ENCODE data around the gene UNC5C. TPM values are rescaled to one million over a fixed set of nuclear protein-coding genes. Genes with fewer than 3 reads are reported as not detected.

The UNC5C gene
- total RNA-seq, 3 donors from 2014 or later (not counting 1 experiment from before 2014, with no cell fraction given) = not detected

DNA sequence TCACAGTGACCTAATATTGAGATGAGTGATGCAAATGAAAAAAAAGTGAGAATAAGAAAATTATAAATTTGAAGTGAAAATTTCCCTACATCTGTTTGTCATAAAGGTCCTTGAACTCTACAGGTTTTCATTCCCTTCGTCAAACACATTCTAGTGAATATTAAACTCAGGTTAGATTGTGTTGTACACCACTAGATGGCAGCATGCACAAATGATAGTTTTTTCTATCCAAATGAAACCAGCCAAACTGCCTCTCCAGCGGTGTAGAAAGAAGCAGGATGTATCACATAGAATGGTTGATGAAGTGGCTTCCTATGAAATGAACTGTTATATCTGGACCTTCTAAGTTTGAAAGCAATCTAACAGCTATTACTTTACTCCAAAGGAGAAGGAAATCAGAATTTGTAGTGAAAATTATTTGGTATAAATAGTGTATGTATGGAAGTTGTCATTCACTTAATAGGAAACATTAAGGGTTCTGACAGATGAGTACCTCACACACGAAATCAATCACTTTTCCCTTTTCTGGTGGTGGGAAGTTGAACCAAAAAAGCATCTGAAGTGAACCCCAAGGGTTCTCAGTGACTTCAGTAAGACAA, 382.7 kb downstream of the UNC5C start:
- H3K9me3 Mint-ChIP-seq = no peaks in the 10 kb centered on the region
- Histone ChIP-seq H3K4me1 (ENCODE audit: control insufficient read depth, insufficient read depth, low read length) (peaks cover 16% of the 10 kb centered on the region), H3K4me3 (ENCODE audit: low read length) (no peak overlapping the region), H3K27me3 (ENCODE audit: control insufficient read depth, insufficient read depth, low read length) (no peaks in the 10 kb centered on the region), H3K9me3 (ENCODE audit: control insufficient read depth, insufficient read depth, low read length) (no peaks in the 10 kb centered on the region), H3K27ac (ENCODE audit: low read length) (no peak overlapping the region), H3K36me3 (ENCODE audit: control insufficient read depth, insufficient read depth, low read length) (no peaks in the 10 kb centered on the region)
- peaks cover 14 to 32% of the 10 kb centered on the region in 2 donors for H3K4me1 Mint-ChIP-seq
- no peak overlapping the region for H3K27ac Mint-ChIP-seq
- DNase-seq = peak in 1 of 2 donors; percentile 77
- ATAC-seq = peak; percentile 70 to 72 (median 71)
- intact Hi-C loops (cut with micrococcal nuclease) = loop anchor here (2.0 kb wide), 1 partner anchor 1187 kb away; no protein-coding TSS in a partner anchor
- no peaks in the 10 kb centered on the region for H3K36me3 Mint-ChIP-seq
- no peak overlapping the region for H3K4me3 Mint-ChIP-seq
- 0% methylated on average over 1 of the region's 3 CpGs for WGBS (ENCODE audit: insufficient coverage)
- TF ChIP-seq, protein P1, sequence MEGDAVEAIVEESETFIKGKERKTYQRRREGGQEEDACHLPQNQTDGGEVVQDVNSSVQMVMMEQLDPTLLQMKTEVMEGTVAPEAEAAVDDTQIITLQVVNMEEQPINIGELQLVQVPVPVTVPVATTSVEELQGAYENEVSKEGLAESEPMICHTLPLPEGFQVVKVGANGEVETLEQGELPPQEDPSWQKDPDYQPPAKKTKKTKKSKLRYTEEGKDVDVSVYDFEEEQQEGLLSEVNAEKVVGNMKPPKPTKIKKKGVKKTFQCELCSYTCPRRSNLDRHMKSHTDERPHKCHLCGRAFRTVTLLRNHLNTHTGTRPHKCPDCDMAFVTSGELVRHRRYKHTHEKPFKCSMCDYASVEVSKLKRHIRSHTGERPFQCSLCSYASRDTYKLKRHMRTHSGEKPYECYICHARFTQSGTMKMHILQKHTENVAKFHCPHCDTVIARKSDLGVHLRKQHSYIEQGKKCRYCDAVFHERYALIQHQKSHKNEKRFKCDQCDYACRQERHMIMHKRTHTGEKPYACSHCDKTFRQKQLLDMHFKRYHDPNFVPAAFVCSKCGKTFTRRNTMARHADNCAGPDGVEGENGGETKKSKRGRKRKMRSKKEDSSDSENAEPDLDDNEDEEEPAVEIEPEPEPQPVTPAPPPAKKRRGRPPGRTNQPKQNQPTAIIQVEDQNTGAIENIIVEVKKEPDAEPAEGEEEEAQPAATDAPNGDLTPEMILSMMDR (IDR thresholded peaks at IDR 0.05) = peak; percentile 77
- H3K27me3 Mint-ChIP-seq (ENCODE audit: low read depth in 2 of 2) = peaks cover 0 to 2% of the 10 kb centered on the region in 2 donors

DNA sequence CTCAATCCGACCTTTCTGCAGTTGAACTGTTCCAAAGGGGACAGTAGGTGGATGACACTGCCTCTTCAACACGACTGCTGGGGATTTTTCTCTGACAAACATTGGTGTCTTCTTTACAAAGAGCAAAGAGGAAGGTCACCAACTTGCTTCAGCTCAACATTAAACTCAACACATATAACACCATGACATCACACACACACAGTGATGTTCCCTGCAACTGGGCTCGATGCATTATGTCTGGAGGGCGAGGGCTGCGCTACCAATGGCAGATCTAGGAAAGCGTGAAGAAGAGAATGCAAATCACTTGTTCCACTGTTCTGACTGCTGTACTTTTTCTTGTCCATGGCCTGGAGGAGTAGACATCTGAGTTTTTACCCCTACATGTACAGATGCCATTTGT, 385.9 kb downstream of the UNC5C start:
- H3K4me1 ChIP-seq (ENCODE audit: control insufficient read depth, insufficient read depth, low read length) = peaks cover 28% of the 10 kb centered on the region
- H3K4me1 Mint-ChIP-seq = peaks cover 36 to 58% of the 10 kb centered on the region in 2 donors
- H3K9me3 Mint-ChIP-seq = no peaks in the 10 kb centered on the region
- no peak overlapping the region for H3K4me3 ChIP-seq (ENCODE audit: low read length)
- no peaks in the 10 kb centered on the region for H3K36me3 Mint-ChIP-seq
- 92% methylated on average over 6 of the region's 6 CpGs for WGBS (ENCODE audit: insufficient coverage)
- H3K27ac Mint-ChIP-seq = no peak overlapping the region
- H3K27ac ChIP-seq (ENCODE audit: low read length) = no peak overlapping the region
- peaks cover 8 to 12% of the 10 kb centered on the region in 2 donors for H3K27me3 Mint-ChIP-seq (ENCODE audit: low read depth in 2 of 2)
- H3K4me3 Mint-ChIP-seq = peak overlapping the region; percentile 0
- TF ChIP-seq, protein P1 (IDR thresholded peaks at IDR 0.05) = no peak
- H3K27me3 ChIP-seq (ENCODE audit: control insufficient read depth, insufficient read depth, low read length) = no peaks in the 10 kb centered on the region
- intact Hi-C loops (cut with micrococcal nuclease) = no loop called here
- DNase-seq (no peak), ATAC-seq (no peak)
- H3K36me3 ChIP-seq (ENCODE audit: control insufficient read depth, insufficient read depth, low read length) = no peaks in the 10 kb centered on the region
- H3K9me3 ChIP-seq (ENCODE audit: control insufficient read depth, insufficient read depth, low read length) = no peaks in the 10 kb centered on the region

DNA sequence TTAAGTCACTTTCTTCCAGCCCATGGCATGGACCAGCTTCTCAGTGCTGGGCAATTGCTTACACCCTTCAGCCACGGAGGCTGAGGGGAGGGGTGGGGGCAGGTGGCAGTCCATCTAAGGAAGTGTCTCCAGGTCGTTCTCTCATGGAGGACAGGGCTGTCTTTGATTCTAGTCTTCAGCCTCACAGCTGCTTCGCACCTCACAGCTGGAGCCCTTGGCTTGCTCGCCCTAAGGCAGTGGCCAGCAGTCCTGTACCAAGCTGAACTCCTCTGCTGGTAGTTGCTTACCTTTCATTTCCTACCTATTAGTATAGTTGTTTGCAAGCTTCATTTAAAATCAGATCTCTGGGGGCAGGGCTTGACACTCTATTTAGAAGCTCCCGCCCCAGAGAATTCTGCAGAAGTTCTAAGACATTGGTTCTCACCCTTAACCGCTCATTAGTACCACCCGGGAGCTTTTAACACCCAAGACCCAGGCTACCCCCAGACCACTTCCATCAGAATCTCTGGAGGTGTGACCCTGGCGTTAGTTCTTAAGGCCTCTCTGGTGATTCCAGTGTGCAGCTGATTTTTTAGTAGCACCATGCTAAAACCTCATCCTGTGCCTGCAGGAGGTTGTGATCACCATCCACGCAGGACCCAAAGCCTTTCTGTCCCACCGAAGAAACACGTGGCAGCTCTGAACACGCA, 386.8 kb downstream of the UNC5C start:
- TF ChIP-seq, protein P1 (IDR thresholded peaks at IDR 0.05) = no peak
- H3K9me3 ChIP-seq (ENCODE audit: control insufficient read depth, insufficient read depth, low read length) = no peaks in the 10 kb centered on the region
- peak overlapping the region; percentile 55 for H3K4me3 Mint-ChIP-seq
- H3K4me1 Mint-ChIP-seq = peaks cover 36 to 50% of the 10 kb centered on the region in 2 donors
- 46% methylated on average over 12 of the region's 12 CpGs for WGBS (ENCODE audit: insufficient coverage)
- H3K27me3 ChIP-seq (ENCODE audit: control insufficient read depth, insufficient read depth, low read length) = no peaks in the 10 kb centered on the region
- no peaks in the 10 kb centered on the region for H3K36me3 ChIP-seq (ENCODE audit: control insufficient read depth, insufficient read depth, low read length)
- no peak overlapping the region for H3K4me3 ChIP-seq (ENCODE audit: low read length)
- H3K4me1 ChIP-seq (ENCODE audit: control insufficient read depth, insufficient read depth, low read length) = peaks cover 28% of the 10 kb centered on the region
- H3K27ac ChIP-seq (ENCODE audit: low read length) = no peak overlapping the region
- DNase-seq (no peak), ATAC-seq (peak; percentile 54 to 81 (median 71))
- H3K27ac Mint-ChIP-seq = peak overlapping the region in 1 of 2 donors; percentile 67
- no peaks in the 10 kb centered on the region for H3K36me3 Mint-ChIP-seq
- intact Hi-C loops (cut with micrococcal nuclease) = no loop called here
- H3K9me3 Mint-ChIP-seq = no peaks in the 10 kb centered on the region
- peaks cover 8 to 12% of the 10 kb centered on the region in 2 donors for H3K27me3 Mint-ChIP-seq (ENCODE audit: low read depth in 2 of 2)
